AG09309 (cell line): Measurements from ENCODE around the gene PTH1R.

ENCODE experiments used
- DNase-seq: peaks from one replicate; pipeline ENCODE4 v3.0.0-alpha.2; 2010; ENCODE audit warnings: low read depth
- H3K4me3 ChIP-seq: 2 replicates; pipeline ENCODE4 v1.5.1; 2011; ENCODE audit warnings: mild to moderate bottlenecking, low read depth, low read length, moderate library complexity; ENCODE audit not compliant: control insufficient read depth
- TF ChIP-seq, protein P1 (sequence below): IDR thresholded peaks from 2 replicates; pipeline ENCODE4 v1.5.1; 2011; ENCODE audit warnings: mild to moderate bottlenecking, low read depth, low read length, inconsistent platforms; ENCODE audit not compliant: insufficient read depth, control insufficient read depth; ENCODE audit errors: missing control alignments

Gene PTH1R

DNA sequence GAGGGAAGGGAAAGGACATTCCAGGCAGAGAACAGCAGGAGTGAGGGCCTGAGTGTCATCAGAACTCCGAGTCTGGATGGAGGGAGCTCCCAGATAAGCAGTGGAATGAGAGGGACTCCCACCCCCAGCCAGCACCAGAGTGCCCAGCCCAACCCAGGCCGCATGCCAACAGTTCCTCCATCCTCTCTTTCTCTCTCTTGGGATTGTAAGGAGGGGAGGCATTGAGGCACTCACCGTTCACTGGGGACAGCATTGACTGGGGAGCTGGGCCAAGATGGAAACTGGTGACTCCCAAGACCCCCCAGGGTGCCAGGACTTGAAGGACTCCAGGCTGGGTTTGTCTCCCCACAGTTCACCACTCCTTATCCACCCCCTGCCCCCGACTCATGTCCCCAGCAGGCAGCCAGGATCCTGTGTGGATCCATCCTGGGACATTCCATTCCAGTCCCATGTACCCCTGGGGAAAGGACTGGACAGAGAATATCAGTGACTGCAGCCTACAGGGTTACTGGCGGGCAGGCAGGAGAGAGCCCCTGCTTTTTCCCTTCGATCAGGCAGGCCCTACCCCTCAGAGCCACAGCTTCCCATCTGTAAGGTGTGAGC is 15.7 kb downstream of the PTH1R start:
- H3K4me3 ChIP-seq: no peak overlapping the region
- TF ChIP-seq, protein P1, sequence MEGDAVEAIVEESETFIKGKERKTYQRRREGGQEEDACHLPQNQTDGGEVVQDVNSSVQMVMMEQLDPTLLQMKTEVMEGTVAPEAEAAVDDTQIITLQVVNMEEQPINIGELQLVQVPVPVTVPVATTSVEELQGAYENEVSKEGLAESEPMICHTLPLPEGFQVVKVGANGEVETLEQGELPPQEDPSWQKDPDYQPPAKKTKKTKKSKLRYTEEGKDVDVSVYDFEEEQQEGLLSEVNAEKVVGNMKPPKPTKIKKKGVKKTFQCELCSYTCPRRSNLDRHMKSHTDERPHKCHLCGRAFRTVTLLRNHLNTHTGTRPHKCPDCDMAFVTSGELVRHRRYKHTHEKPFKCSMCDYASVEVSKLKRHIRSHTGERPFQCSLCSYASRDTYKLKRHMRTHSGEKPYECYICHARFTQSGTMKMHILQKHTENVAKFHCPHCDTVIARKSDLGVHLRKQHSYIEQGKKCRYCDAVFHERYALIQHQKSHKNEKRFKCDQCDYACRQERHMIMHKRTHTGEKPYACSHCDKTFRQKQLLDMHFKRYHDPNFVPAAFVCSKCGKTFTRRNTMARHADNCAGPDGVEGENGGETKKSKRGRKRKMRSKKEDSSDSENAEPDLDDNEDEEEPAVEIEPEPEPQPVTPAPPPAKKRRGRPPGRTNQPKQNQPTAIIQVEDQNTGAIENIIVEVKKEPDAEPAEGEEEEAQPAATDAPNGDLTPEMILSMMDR: no peak
- no peak for DNase-seq

- H3K4me3 ChIP-seq: no peak overlapping the region
- TF ChIP-seq, protein P1: no peak
- DNase-seq: no peak
These were observed 16.2 kb downstream of the PTH1R start for GRCh38 chr3:46893763-46894162.

- DNase-seq: no peak
- TF ChIP-seq, protein P1: no peak
These were observed 16.7 kb downstream of the PTH1R start for GRCh38 chr3:46894256-46894655.

DNA sequence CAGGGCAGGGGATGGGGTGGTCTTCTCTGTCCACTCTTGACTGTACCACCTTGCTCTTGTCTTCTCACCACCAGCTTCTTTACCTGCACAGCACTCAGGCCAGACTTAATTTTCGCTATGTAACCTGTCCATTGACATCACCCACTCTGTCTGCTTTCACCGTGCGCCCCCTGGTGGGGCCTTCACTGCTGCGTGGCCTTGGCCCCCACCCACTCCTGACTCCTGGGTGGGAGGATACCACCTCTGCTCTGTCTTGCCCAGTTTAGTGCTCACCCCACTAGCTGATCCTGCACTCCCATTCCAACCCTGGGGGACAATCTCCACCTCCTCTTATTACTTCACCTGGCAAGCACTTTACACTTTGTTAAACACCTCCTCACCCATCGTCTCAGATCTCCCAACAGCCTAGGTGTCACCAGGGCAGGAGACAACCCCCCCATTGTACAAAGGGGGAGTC is 17.7 kb downstream of the PTH1R start:
- TF ChIP-seq, protein P1: peak; percentile 89
- DNase-seq: no peak
- H3K4me3 ChIP-seq: no peak overlapping the region

More at GRCh38 chr3:46894256-46894655, 16.7 kb downstream of the PTH1R start:
- no peak overlapping the region for H3K4me3 ChIP-seq

- TF ChIP-seq, protein P1: no peak
- no peak for DNase-seq
- no peak overlapping the region for H3K4me3 ChIP-seq
These were observed 18.2 kb downstream of the PTH1R start for GRCh38 chr3:46895761-46896160.

DNA sequence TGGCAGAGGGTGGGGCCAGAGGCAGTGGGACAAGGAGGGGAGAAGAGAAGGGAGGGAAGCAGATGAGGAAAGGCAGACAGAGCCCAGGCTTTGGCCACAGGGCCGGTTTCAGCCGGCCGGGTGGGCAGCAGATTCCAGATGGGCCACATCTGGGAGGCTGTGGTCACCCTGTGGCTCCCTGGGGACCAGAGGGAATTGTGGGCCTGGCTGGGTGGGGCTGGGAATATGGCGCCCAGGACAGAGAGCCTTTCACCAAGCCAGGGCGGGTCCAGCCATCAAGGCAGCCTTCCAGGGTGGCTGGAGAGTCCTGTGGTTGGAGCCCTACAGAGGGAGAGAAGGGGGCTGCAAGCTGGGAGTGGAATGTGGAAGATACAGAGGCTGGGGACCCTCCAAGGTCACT is 18.9 kb downstream of the PTH1R start:
- TF ChIP-seq, protein P1: no peak
- DNase-seq: no peak
- no peak overlapping the region for H3K4me3 ChIP-seq
